ENCODE measurements around the gene VWA2.
A peak's percentile ranks its signal among the peaks of the same experiment; 100 is the strongest.

VWA2 gene

GRCh38 chr10:114239117-114239993, at the start of gene VWA2:
Gene VWA2, plus strand, starts transcription at chr10:114239254. Its CDS starts 9,460 bp downstream, at chr10:114248714.
- peak; percentile 9 for DNase-seq

GRCh38 chr10:114189700-114190099, 49.4 kb upstream of the VWA2 start:
- no peak for DNase-seq

GRCh38 chr10:114195079-114195478, 44.0 kb upstream of the VWA2 start:
- no peak for DNase-seq

GRCh38 chr10:114199239-114199638, 39.8 kb upstream of the VWA2 start:
- DNase-seq = no peak

GRCh38 chr10:114202812-114203211, 36.2 kb upstream of the VWA2 start:
- no peak for DNase-seq

- no peak for DNase-seq
These were observed 32.2 kb upstream of the VWA2 start for GRCh38 chr10:114206902-114207301.

- DNase-seq = no peak
These were observed 31.7 kb upstream of the VWA2 start for GRCh38 chr10:114207349-114207748.

GRCh38 chr10:114208351-114208750, 30.7 kb upstream of the VWA2 start:
- no peak for DNase-seq

GRCh38 chr10:114212153-114212552, 26.9 kb upstream of the VWA2 start:
- DNase-seq = no peak

GRCh38 chr10:114215033-114215432, 24.0 kb upstream of the VWA2 start:
- DNase-seq = no peak

- DNase-seq = no peak
These were observed 18.8 kb upstream of the VWA2 start for GRCh38 chr10:114220281-114220680.

GRCh38 chr10:114221235-114221634, 17.8 kb upstream of the VWA2 start:
- no peak for DNase-seq

- DNase-seq = no peak
These were observed 16.0 kb upstream of the VWA2 start for GRCh38 chr10:114223066-114223465.

GRCh38 chr10:114228156-114228555, 10.9 kb upstream of the VWA2 start:
- DNase-seq = no peak

- DNase-seq = no peak
These were observed 6.4 kb upstream of the VWA2 start for GRCh38 chr10:114232561-114233176.

- DNase-seq = no peak
These were observed 5.6 kb upstream of the VWA2 start for GRCh38 chr10:114233482-114233881.

- DNase-seq = no peak
These were observed 4.9 kb upstream of the VWA2 start for GRCh38 chr10:114234132-114234531.

- no peak for DNase-seq
These were observed 916 bp downstream of the VWA2 start for GRCh38 chr10:114239994-114240345.

GRCh38 chr10:114242235-114242634, 3.2 kb downstream of the VWA2 start:
- DNase-seq = no peak

- DNase-seq = no peak
These were observed 4.6 kb downstream of the VWA2 start for GRCh38 chr10:114243661-114244060.

GRCh38 chr10:114244126-114244525, 5.1 kb downstream of the VWA2 start:
- no peak for DNase-seq

GRCh38 chr10:114245121-114245791, 6.2 kb downstream of the VWA2 start:
- no peak for DNase-seq

- no peak for DNase-seq
These were observed 7.7 kb downstream of the VWA2 start for GRCh38 chr10:114246679-114247305.

All from activated gamma-delta T cell treated with Interleukin-2 at 50 U/mL for 16 hours (primary cell).